Coronary artery (tissue), 2 donors: ENCODE results near the gene CCDC3.

Source experiments
- DNase-seq: peaks from one replicate; pipeline ENCODE4 v3.0.0-alpha.2; 2017; ENCODE audit warnings: low spot score
- H3K27ac ChIP-seq, 2 donors: fragments of 200-600 bp; sonication (generic); one replicate each; pipeline ENCODE4 v1.5.1; 2016 to 2019
- H3K4me3 ChIP-seq: fragments of 200-600 bp; sonication (generic); 2 replicates; pipeline ENCODE4 v1.5.1; 2016; ENCODE audit warnings: mild to moderate bottlenecking, moderate library complexity
- CTCF ChIP-seq: fragments of 200-600 bp; sonication (generic); IDR thresholded peaks from one replicate; pipeline ENCODE4 v1.5.1; 2019; ENCODE audit warnings: antibody characterized with exemption

Gene CCDC3

GRCh38 chr10:13019280-13019679 lies 17.8 kb upstream of the CCDC3 start:
- Histone ChIP-seq H3K27ac (no peak overlapping the region), H3K4me3 (no peak overlapping the region)
- DNase-seq: no peak
- TF ChIP-seq CTCF: no peak

GRCh38 chr10:13018171-13018570 lies 16.7 kb upstream of the CCDC3 start:
- no peak overlapping the region for H3K27ac ChIP-seq
- DNase-seq: no peak

GRCh38 chr10:13016886-13017285 lies 15.4 kb upstream of the CCDC3 start:
- no peak for TF ChIP-seq CTCF
- Histone ChIP-seq H3K4me3 (no peak overlapping the region), H3K27ac (no peak overlapping the region)
- DNase-seq: no peak

More at GRCh38 chr10:13018171-13018570, 16.7 kb upstream of the CCDC3 start:
- no peak for TF ChIP-seq CTCF
- H3K4me3 ChIP-seq: no peak overlapping the region

GRCh38 chr10:13016426-13016825 lies 14.9 kb upstream of the CCDC3 start:
- DNase-seq: no peak
- TF ChIP-seq CTCF: no peak

GRCh38 chr10:13006037-13006436 lies 4.5 kb upstream of the CCDC3 start:
- no peak for DNase-seq
- no peak overlapping the region for H3K4me3 ChIP-seq
- TF ChIP-seq CTCF: no peak
- no peak overlapping the region for H3K27ac ChIP-seq

More at GRCh38 chr10:13016426-13016825, 14.9 kb upstream of the CCDC3 start:
- Histone ChIP-seq H3K27ac (no peak overlapping the region), H3K4me3 (no peak overlapping the region)

- no peak for DNase-seq
- Histone ChIP-seq H3K4me3 (no peak overlapping the region), H3K27ac (no peak overlapping the region)
- no peak for TF ChIP-seq CTCF
Observed at GRCh38 chr10:13003759-13004158, 2.2 kb upstream of the CCDC3 start.

- Histone ChIP-seq H3K4me3 (no peak overlapping the region), H3K27ac (no peak overlapping the region)
- TF ChIP-seq CTCF: no peak
- no peak for DNase-seq
Observed at GRCh38 chr10:13003004-13003403, 1.5 kb upstream of the CCDC3 start.
